ENCODE results near the gene AHI1. TPM values are rescaled to one million over a fixed set of nuclear protein-coding genes. Genes with fewer than 3 reads are reported as not detected.
"Not testable (repeated sequence)": the region's sequence is repeated elsewhere in the genome, so short reads cannot be mapped to it uniquely, and the experiment has no call there.

Gene AHI1
- polyA plus RNA-seq, 1 experiment: 29.0 TPM

DNA sequence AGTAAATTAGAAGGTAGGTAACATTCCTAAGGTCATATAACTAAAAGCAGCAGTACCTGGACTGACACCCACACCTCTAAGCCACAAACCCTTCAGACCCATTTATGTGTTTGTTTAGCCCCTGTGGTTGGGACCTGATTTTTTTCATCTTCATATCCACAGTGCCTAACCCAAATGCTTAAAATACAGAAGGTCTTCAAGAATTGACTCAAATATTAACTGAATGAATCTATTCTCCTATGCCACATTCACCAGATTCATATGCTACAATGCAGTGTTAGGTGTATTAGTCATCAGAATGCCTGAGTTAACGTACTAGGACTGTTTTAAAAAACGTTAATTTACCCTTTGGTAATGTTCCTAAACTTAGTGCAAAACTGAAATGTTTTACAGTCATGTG is 124.8 kb downstream of the AHI1 start:
- peaks cover 9% of the 10 kb centered on the region; the same call in 1 of the 2 replicates for H3K9me3 ChIP-seq (ENCODE audit: control insufficient read depth, insufficient read depth, low read length)
- no peak overlapping the region for H3K27ac ChIP-seq (ENCODE audit: low read depth, low read length)
- DNase-seq (ENCODE audit: low read depth, low spot score): no peak
- POLR2A ChIA-PET: interaction anchor here (0.7 kb wide), 1 partner anchor 13 kb away, joined by 5 read pairs; no protein-coding TSS in a partner anchor
- CTCF ChIA-PET: no interaction called here
- TF ChIP-seq, protein P1, sequence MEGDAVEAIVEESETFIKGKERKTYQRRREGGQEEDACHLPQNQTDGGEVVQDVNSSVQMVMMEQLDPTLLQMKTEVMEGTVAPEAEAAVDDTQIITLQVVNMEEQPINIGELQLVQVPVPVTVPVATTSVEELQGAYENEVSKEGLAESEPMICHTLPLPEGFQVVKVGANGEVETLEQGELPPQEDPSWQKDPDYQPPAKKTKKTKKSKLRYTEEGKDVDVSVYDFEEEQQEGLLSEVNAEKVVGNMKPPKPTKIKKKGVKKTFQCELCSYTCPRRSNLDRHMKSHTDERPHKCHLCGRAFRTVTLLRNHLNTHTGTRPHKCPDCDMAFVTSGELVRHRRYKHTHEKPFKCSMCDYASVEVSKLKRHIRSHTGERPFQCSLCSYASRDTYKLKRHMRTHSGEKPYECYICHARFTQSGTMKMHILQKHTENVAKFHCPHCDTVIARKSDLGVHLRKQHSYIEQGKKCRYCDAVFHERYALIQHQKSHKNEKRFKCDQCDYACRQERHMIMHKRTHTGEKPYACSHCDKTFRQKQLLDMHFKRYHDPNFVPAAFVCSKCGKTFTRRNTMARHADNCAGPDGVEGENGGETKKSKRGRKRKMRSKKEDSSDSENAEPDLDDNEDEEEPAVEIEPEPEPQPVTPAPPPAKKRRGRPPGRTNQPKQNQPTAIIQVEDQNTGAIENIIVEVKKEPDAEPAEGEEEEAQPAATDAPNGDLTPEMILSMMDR (IDR thresholded peaks at IDR 0.05; ENCODE audit: low read depth, low read length): no peak
- no peak overlapping the region for H3K4me3 ChIP-seq (ENCODE audit: low read depth, low read length)
- H3K27me3 ChIP-seq (ENCODE audit: control insufficient read depth, insufficient read depth, low read length): no peaks in the 10 kb centered on the region

DNA sequence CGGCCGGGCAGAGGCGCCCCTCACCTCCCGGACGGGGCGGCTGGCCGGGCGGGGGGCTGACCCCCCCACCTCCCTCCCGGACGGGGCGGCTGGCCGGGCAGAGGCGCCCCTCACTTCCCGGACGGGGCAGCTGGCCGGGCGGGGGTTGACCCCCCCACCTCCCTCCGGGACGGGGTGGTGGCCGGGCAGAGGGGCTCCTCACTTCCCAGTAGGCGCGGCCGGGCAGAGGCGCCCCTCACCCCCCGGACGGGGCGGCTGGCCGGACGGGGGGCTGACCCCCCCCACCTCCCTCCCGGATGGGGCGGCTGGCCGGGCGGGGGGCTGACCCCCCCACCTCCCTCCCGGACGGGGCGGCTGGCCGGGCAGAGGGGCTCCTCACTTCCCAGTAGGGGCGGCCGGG is 133.9 kb downstream of the AHI1 start:
- POLR2A ChIA-PET; H3K4me3 ChIP-seq (ENCODE audit: low read depth, low read length); H3K27ac ChIP-seq (ENCODE audit: low read depth, low read length); H3K27me3 ChIP-seq (ENCODE audit: control insufficient read depth, insufficient read depth, low read length); DNase-seq (ENCODE audit: low read depth, low spot score); CTCF ChIA-PET: not testable (repeated sequence)
- peaks cover 11% of the 10 kb centered on the region for H3K9me3 ChIP-seq (ENCODE audit: control insufficient read depth, insufficient read depth, low read length)

DNA sequence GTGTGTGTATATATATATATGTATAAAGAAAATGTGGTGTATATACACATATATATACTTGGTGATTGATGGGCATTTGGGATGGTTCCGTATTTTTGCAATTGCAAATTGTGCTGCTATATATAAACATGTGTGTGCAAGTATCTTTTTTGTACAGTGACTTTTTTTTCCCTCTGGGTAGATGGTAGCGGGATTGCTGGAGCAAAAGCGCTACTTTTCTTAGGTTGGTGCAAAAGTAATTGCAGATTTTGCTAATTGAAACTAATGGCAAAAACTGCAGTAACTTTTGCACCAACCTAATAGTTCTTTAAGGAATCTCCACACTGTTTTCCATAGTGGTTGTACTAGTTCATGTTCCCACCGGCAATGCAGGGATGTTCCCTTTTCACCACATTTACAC is 135.4 kb downstream of the AHI1 start:
- H3K27me3 ChIP-seq (ENCODE audit: control insufficient read depth, insufficient read depth, low read length): no peaks in the 10 kb centered on the region
- H3K4me3 ChIP-seq (ENCODE audit: low read depth, low read length): no peak overlapping the region
- ChIA-PET POLR2A (no interaction called here), CTCF (no interaction called here)
- H3K27ac ChIP-seq (ENCODE audit: low read depth, low read length): no peak overlapping the region
- H3K9me3 ChIP-seq (ENCODE audit: control insufficient read depth, insufficient read depth, low read length): peaks cover 6% of the 10 kb centered on the region
- DNase-seq (ENCODE audit: low read depth, low spot score): no peak
- TF ChIP-seq, protein P1 (IDR thresholded peaks at IDR 0.05; ENCODE audit: low read depth, low read length): no peak

DNA sequence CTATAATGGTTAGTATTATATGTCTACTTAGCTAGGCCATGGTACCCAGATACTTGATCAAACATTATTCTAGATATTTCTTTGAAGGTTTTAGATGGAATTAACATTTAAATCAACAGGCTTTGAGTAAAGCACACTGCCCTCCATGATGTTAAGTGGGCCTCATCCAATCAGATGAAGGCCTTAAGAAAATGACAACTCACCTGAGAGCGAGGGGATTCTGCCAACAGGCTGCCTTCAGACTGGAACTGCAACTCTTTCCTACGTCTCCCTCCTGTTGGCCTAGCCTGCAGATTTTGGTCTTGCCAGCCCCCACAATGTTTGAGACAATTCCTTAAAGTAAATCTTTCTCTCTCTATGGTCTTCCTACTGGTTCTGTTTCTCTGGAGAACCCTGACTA is 137.3 kb downstream of the AHI1 start:
- Histone ChIP-seq H3K9me3 (ENCODE audit: control insufficient read depth, insufficient read depth, low read length) (peaks cover 6% of the 10 kb centered on the region), H3K27ac (ENCODE audit: low read depth, low read length) (no peak overlapping the region), H3K4me3 (ENCODE audit: low read depth, low read length) (no peak overlapping the region), H3K27me3 (ENCODE audit: control insufficient read depth, insufficient read depth, low read length) (no peaks in the 10 kb centered on the region)
- CTCF ChIA-PET: no interaction called here
- no peak for DNase-seq (ENCODE audit: low read depth, low spot score)
- TF ChIP-seq, protein P1 (IDR thresholded peaks at IDR 0.05; ENCODE audit: low read depth, low read length): no peak
- POLR2A ChIA-PET: no interaction called here

DNA sequence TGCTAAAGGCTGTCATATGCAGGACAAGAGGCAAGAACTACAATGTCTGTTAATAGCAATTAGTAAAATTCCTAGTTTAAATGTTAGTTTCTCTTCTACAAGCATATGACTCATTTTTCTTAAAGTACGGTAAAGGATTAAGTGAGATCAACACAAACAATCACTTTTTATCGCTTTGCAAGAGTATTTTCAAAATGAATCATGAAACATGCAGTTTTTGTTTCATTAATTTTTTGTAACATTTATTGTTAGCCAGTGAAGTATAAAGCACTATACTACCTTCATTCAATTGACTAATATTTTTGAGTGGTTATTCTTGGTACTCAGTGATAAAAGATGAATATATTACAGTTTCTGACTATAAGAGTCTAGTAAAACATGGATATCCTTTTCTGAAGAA is 138.6 kb downstream of the AHI1 start:
- H3K4me3 ChIP-seq (ENCODE audit: low read depth, low read length): peak overlapping the region; percentile 8
- POLR2A ChIA-PET: no interaction called here
- H3K9me3 ChIP-seq (ENCODE audit: control insufficient read depth, insufficient read depth, low read length): no peaks in the 10 kb centered on the region
- CTCF ChIA-PET: no interaction called here
- TF ChIP-seq, protein P1 (IDR thresholded peaks at IDR 0.05; ENCODE audit: low read depth, low read length): no peak
- peak overlapping the region; percentile 47 for H3K27ac ChIP-seq (ENCODE audit: low read depth, low read length)
- H3K27me3 ChIP-seq (ENCODE audit: control insufficient read depth, insufficient read depth, low read length): no peaks in the 10 kb centered on the region
- no peak for DNase-seq (ENCODE audit: low read depth, low spot score)
